Adrenal gland (tissue), 12 donors: ENCODE results near the gene ZNF770. TPM values are rescaled to one million over a fixed set of nuclear protein-coding genes. Genes with fewer than 3 reads are reported as not detected.
A peak's percentile ranks its signal among the peaks of the same experiment; 100 is the strongest.

Experiments used
- DNase-seq, 7 donors: peaks; one replicate each; pipeline ENCODE4 v3.0.0-alpha.2; 2019 to 2020
- H3K27ac ChIP-seq, 5 donors: fragments of 200-600 bp; sonication (generic) in 4 of 5; 1 replicate in 3 of 5; 2 replicates in 2 of 5; pipeline versions ENCODE4 v1.5.1 to v1.8.0; 2016 to 2020; ENCODE audit warnings: mild to moderate bottlenecking in 1 of 5
- H3K27me3 ChIP-seq: fragments of 200-600 bp; 2 replicates; pipeline ENCODE4 v1.8.0; 2021
- H3K36me3 ChIP-seq, 2 donors: fragments of 200-600 bp; replicated peaks in 1 of 2; 1 replicate in 1 of 2; 2 replicates in 1 of 2; pipeline versions ENCODE4 v1.5.1 to v1.8.0; 2018 to 2022
- H3K4me1 ChIP-seq, 2 donors: fragments of 200-600 bp; replicated peaks in 1 of 2; 1 replicate in 1 of 2; 2 replicates in 1 of 2; pipeline versions ENCODE4 v1.5.1 to v1.8.0; 2018 to 2021
- H3K4me3 ChIP-seq, 4 donors: fragments of 200-600 bp; sonication (generic) in 3 of 4; one replicate each; pipeline ENCODE4 v1.5.1; 2016 to 2018
- H3K9me3 ChIP-seq, 3 donors: fragments of 200-600 bp; sonication (generic) in 1 of 3; replicated peaks in 1 of 3; 1 replicate in 2 of 3; 2 replicates in 1 of 3; pipeline versions ENCODE4 v1.5.1 to v1.8.0; 2016 to 2021
- POLR2A ChIP-seq, 2 donors: fragments of 450-650 bp; IDR thresholded peaks; one replicate each; pipeline ENCODE4 v1.6.1; 2017; ENCODE audit warnings: antibody characterized with exemption in 2 of 2, mild to moderate bottlenecking in 2 of 2, moderate library complexity in 1 of 2
- WGBS, 4 donors: extraction: QIAGEN DNeasy Blood & Tissue Kit in 2 of 4; methylation state at CpG; one replicate each; pipeline versions ENCODE4 v1.1.5 to v1.1.7; 2013 to 2017; 5-methylcytosine and 5-hydroxymethylcytosine counted together
- intact Hi-C, 2 donors: fragments of 100-400 bp; cut with DNase I; formaldehyde crosslinking; loops; one replicate each; pipeline versions ENCODE4 v1.14.1 to v1.15.0; 2022 to 2023
- polyA plus RNA-seq, 3 donors: library from polyadenylated mRNA; stranded (reverse); fragments of 200-250 nt in 2 of 3; fragments of 350-450 nt in 1 of 3; fragmentation: Illumina TruSeq in 1 of 3; extraction: RNeasy Lipid Tissue Mini Kit (QIAGEN cat#74804) in 1 of 3; gene quantifications; one replicate each; pipeline ENCODE4 v1.2.3, GENCODE V29; 2013 to 2014
- total RNA-seq, 9 donors: library from RNA; depleted of rRNA in 4 of 9; stranded (reverse); fragments of >200 nt in 4 of 9; fragments of 120-200 nt in 1 of 9; fragmentation: NEBNext Ultra II Directional in 1 of 9; extraction: Animal tissue kit (Norgen Biotek cat#: 25700) in 1 of 9; gene quantifications; one replicate each; pipeline versions ENCODE4 v1.1.0 to v1.2.4, GENCODE V29; 2013 to 2023
- TF ChIP-seq, protein P1 (sequence below), 6 experiments: fragments of 450-650 bp in 4 of 6; fragments of 200-600 bp in 2 of 6; sonication (generic) in 1 of 6; IDR thresholded peaks; 1 replicate in 5 of 6; 2 replicates in 1 of 6; pipeline versions ENCODE4 v1.5.1 to v1.8.0; 2016 to 2021; ENCODE audit warnings: antibody characterized with exemption in 6 of 6, mild to moderate bottlenecking in 2 of 6, moderate library complexity in 1 of 6
- donor health status: healthy with polysubstance abuse.
- donor health status: Bipolar disorder and iron deficiency.
- donor health status: DM: yes; HTN: yes; CAD: no.
- donor health status: DM: no; HTN: no; CAD: no.
- donor health status: DM: no; HTN: no; CAD: no.
- donor health status: DM: yes; HTN: yes; CAD: no.

ZNF770 gene
- total and polyA plus RNA-seq, 12 donors = 7.3 to 37.6 (median 31.1) TPM

DNA sequence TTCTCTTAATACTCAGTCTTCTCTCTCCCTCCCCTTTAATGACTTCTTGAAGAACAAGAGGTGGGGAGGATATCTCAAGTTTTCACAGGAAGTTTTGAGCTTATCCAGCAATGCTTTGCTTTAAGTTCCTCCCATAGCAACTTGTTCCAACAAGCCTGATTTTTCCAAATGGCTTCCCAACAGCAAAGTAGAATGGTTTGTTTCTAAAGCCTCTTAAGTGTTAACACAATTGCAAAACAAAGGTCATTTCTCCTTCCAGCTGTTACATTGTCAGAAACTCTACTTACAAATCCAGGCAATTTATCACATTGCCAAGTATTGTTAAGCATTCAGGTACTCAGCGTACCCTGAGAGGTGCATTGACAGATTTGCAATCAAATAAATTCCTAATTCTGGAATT is 6.8 kb upstream of the ZNF770 start:
- Histone ChIP-seq H3K9me3 (no peaks in the 10 kb centered on the region), H3K4me3 (no peak overlapping the region), H3K36me3 (no peaks in the 10 kb centered on the region), H3K4me1 (no peaks in the 10 kb centered on the region), H3K27ac (no peak overlapping the region), H3K27me3 (no peaks in the 10 kb centered on the region)
- 78 to 89% (median 83%) methylated on average over 1 of the region's 1 CpG for WGBS, 4 donors
- TF ChIP-seq, protein P1, sequence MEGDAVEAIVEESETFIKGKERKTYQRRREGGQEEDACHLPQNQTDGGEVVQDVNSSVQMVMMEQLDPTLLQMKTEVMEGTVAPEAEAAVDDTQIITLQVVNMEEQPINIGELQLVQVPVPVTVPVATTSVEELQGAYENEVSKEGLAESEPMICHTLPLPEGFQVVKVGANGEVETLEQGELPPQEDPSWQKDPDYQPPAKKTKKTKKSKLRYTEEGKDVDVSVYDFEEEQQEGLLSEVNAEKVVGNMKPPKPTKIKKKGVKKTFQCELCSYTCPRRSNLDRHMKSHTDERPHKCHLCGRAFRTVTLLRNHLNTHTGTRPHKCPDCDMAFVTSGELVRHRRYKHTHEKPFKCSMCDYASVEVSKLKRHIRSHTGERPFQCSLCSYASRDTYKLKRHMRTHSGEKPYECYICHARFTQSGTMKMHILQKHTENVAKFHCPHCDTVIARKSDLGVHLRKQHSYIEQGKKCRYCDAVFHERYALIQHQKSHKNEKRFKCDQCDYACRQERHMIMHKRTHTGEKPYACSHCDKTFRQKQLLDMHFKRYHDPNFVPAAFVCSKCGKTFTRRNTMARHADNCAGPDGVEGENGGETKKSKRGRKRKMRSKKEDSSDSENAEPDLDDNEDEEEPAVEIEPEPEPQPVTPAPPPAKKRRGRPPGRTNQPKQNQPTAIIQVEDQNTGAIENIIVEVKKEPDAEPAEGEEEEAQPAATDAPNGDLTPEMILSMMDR (IDR thresholded peaks at IDR 0.05) = no peak
- TF ChIP-seq POLR2A (IDR thresholded peaks at IDR 0.05) = no peak
- no peak for DNase-seq
- intact Hi-C loops = no loop called here

DNA sequence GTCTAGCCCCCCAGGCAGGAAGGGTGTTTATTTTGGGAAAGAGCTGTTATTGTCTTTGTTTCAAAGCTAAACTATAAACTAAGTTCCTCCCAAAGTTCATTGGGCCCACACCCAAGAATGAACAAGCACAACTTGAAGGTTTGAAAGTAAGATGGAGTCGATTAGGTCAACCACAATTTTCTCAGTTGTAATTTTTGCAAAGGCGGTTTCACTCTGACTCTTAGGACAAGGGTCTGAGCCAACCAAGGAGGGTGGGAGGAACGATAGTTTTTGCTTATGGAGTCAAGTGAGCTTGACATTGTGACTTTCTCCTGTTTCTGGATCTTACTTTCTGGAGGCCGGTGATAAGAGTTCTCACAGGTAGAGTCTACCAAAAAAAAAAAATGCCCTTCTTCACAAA is 5.8 kb upstream of the ZNF770 start:
- TF ChIP-seq, protein P1 (IDR thresholded peaks at IDR 0.05) = no peak
- TF ChIP-seq POLR2A (IDR thresholded peaks at IDR 0.05) = no peak
- H3K4me1 ChIP-seq = peaks cover 0 to 5% of the 10 kb centered on the region in 2 donors
- H3K4me3 ChIP-seq = no peak overlapping the region
- DNase-seq = no peak
- H3K9me3 ChIP-seq = no peaks in the 10 kb centered on the region
- no peaks in the 10 kb centered on the region for H3K36me3 ChIP-seq
- intact Hi-C loops = no loop called here
- H3K27me3 ChIP-seq = no peaks in the 10 kb centered on the region
- WGBS, 4 donors = 77 to 86% (median 80%) methylated on average over 4 of the region's 4 CpGs
- no peak overlapping the region for H3K27ac ChIP-seq

DNA sequence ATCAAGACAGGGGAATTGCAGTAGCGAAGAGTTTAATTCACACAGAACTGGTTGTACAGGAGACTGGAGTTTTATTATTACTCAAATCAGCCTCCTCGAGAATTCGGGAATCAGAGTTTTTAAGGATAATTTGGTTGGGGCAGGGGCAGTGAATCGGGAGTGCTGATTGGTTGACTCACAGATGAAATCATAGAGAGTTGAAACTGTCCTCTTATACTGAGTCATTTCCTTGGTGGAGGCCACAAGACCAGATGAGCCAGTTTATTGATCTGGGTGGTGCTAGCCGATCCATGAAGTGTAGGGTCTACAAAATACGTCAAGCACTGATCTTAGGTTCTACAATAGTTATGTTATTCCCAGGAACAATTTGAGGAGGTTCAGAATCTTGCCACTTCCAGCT is 5.3 kb upstream of the ZNF770 start:
- no peaks in the 10 kb centered on the region for H3K36me3 ChIP-seq
- TF ChIP-seq, protein P1 (IDR thresholded peaks at IDR 0.05) = no peak
- no peak for TF ChIP-seq POLR2A (IDR thresholded peaks at IDR 0.05)
- no peaks in the 10 kb centered on the region for H3K27me3 ChIP-seq
- intact Hi-C loops = no loop called here
- no peak overlapping the region for H3K4me3 ChIP-seq
- H3K4me1 ChIP-seq = peaks cover 0 to 7% of the 10 kb centered on the region in 2 donors
- DNase-seq = no peak
- no peak overlapping the region for H3K27ac ChIP-seq
- 75 to 85% (median 80%) methylated on average over 6 of the region's 6 CpGs for WGBS, 4 donors
- no peaks in the 10 kb centered on the region for H3K9me3 ChIP-seq

DNA sequence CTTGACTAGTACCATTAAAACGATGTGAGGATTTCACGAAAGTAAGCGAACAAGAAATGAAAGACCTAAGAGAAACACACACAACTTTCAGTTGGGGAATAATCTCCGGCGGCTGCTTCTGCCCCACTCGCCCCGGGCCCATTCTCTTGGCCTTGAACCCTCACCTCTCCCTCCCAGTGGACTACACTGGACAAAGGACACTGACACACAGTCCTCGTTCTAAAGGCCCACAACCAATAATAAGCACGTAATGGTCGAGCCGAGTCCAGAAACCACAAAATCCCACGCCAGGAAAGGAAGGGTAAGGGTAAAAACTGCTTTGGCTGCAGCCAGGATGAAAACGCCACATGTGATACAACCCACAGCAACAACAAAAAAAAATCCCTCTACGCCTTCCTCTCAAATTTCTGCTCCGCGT is 469 bp downstream of the ZNF770 start:
- Histone ChIP-seq H3K4me3 (peak overlapping the region; percentile 63 to 98 (median 98)), H3K27me3 (no peaks in the 10 kb centered on the region), H3K36me3 (peaks cover 0 to 7% of the 10 kb centered on the region in 2 donors), H3K9me3 (no peaks in the 10 kb centered on the region), H3K4me1 (peaks cover 21 to 39% of the 10 kb centered on the region in 2 donors), H3K27ac (peak overlapping the region; percentile 85 to 98 (median 95))
- peak in 6 of 7 donors; percentile 17 to 47 (median 34) for DNase-seq
- intact Hi-C loops = no loop called here
- no peak for TF ChIP-seq POLR2A (IDR thresholded peaks at IDR 0.05)
- TF ChIP-seq, protein P1 (IDR thresholded peaks at IDR 0.05) = no peak
- WGBS, 4 donors = 0 to 1% (median 1%) methylated on average over 13 to 16 of the region's 16 CpGs
